ENCODE data around the gene SRCAP.

The SRCAP gene

GRCh38 chr16:30769379-30770089, 70.6 kb downstream of the SRCAP start:
- in situ Hi-C loops (cut with MboI; ENCODE audit: low sequenced_read_pairs), result no loop called here

GRCh38 chr16:30771726-30772125, 72.8 kb downstream of the SRCAP start:
- in situ Hi-C loops (cut with MboI; ENCODE audit: low sequenced_read_pairs), result no loop called here

- in situ Hi-C loops (cut with MboI; ENCODE audit: low sequenced_read_pairs), result no loop called here
Measured at GRCh38 chr16:30773826-30774225, 74.9 kb downstream of the SRCAP start.

DNA sequence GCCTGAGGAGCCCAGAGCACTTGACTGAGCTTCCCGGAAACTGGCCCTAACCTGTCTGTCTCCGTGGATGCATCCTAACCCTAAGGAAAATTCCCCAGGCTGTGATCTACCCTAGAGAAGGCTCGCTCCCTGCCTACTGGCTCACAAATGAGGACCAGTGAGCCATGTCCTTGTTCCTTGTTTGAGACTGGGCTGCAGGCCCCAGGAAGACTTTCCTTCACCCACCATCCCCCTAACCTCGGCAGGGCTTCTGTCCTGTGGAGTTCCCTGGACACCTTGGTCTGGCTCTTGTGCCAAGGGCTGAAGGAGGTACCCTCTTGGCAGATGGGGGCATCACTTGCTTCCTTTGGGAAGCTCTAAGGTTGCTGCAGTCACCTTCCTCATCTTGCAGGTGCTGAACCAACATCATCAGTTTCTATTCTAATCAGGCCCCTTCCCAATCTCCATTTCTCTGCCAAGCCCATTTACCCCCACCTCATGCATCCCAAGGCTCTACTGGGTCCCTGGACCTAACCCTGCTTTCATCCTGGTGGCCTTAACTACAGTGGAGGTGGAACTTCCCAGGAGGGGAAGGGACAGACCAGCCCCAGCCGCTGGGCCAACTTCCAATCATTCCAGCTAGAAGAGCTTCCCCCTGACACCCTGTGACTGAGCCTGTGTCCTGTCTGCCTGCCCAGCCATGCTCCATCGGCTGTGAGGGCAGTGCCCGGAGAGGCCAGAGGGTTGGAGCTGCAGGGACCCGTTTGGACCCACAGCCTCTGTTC, 75.6 kb downstream of the SRCAP start:
- in situ Hi-C loops (cut with MboI; ENCODE audit: low sequenced_read_pairs), result no loop called here

GRCh38 chr16:30775131-30775391, 76.1 kb downstream of the SRCAP start:
- in situ Hi-C loops (cut with MboI; ENCODE audit: low sequenced_read_pairs), result no loop called here

DNA sequence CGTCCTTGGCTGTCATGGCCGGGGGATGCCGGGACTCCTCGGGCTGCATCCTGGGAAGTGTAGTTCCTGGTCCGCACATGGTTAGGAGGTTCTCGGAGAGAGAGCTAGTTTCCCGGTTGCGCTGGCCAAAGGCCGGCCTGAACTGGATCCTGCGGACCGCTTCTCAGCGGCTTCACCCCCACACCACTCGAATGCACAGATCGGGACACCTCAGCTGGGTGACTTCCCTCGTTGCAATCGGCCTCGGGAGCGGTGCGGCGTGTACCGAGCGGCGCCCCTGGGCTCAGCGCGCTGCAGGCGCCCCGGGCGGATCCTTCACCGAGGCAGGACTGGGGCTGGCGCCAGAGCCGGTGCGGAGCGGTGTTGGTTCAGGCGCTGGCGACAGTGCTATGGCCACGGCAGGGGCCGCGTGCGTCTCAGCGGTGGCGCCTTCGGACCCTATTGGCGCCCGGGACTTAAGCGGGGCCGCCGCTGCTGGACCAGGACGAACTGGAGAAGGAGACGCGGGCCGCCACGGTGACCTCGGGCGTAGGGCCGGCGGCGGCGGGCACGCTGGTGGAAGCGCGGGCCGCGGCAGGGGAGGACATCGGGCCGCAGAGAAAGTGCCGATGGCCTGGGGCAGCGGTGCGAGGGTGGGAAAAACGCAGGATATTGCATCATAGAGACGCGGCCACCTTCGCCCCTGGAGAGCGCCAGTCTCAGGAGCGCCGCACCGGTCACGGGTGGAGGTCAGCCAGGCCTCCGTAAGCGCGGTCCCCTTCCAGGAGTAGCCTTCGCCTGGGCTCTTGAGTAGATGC, 76.6 kb downstream of the SRCAP start:
- in situ Hi-C loops (cut with MboI; ENCODE audit: low sequenced_read_pairs), result no loop called here

DNA sequence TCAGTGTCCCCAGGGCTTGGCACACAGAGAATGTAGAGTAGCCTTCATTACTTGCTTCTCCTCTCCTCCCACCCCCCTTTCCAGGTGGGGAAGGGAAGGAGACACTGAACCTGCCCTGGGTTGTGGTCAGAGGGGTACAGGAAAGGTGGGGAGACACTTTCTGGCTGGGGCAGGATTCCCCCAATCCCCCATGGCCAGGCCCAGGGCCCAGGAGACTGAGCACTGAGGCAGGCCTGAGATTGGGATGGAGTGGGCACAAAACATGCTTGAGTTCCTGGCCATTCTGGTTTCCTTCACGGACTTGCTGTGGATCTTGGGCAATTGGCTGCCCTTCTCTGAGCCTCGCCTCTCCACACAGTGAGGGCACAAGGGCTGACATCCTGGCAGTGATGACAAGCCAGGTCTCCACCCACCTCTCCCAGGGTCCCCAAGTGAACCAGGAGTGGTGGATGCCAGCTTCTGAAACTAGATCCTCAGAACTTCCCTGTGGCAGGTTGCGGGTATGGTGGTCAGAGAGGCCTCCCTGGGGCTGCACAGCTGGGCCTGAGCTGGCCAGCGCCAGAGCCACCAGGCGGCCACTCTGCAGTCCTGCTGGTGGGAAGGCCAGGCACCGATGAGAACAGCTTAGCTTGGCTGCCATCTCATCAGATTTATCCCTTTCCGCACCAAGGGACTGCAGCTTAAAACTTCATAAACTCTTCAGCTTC, 78.8 kb downstream of the SRCAP start:
- in situ Hi-C loops (cut with MboI; ENCODE audit: low sequenced_read_pairs), result no loop called here

- in situ Hi-C loops (cut with MboI; ENCODE audit: low sequenced_read_pairs), result no loop called here
Measured at GRCh38 chr16:30778549-30779244, 79.7 kb downstream of the SRCAP start.

GRCh38 chr16:30779596-30779995, 80.6 kb downstream of the SRCAP start:
- in situ Hi-C loops (cut with MboI; ENCODE audit: low sequenced_read_pairs), result no loop called here

- in situ Hi-C loops (cut with MboI; ENCODE audit: low sequenced_read_pairs), result no loop called here
Measured at GRCh38 chr16:30780021-30780420, 81.0 kb downstream of the SRCAP start.

DNA sequence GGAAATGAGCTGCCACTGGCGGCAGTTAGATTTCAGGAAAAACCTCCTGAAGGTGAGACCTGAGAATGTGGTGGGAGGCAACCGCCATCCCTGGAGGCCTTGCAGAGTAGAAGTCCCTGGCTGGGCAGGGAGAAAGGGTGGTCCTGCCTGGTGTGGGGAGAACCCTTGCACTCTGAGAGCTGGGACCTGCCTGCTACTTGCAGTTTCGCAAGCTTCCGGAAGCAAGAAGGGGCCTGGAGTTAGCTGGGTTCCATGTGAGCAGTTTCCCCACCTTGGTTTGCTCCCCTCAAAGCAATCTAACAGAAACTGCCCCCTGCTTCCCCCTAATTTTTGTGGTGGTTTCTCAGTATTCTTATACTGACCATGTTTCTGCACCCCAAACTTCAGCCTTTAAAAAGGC, 81.6 kb downstream of the SRCAP start:
- in situ Hi-C loops (cut with MboI; ENCODE audit: low sequenced_read_pairs), result no loop called here

GRCh38 chr16:30782486-30783279, 83.7 kb downstream of the SRCAP start:
- in situ Hi-C loops (cut with MboI; ENCODE audit: low sequenced_read_pairs), result no loop called here

DNA sequence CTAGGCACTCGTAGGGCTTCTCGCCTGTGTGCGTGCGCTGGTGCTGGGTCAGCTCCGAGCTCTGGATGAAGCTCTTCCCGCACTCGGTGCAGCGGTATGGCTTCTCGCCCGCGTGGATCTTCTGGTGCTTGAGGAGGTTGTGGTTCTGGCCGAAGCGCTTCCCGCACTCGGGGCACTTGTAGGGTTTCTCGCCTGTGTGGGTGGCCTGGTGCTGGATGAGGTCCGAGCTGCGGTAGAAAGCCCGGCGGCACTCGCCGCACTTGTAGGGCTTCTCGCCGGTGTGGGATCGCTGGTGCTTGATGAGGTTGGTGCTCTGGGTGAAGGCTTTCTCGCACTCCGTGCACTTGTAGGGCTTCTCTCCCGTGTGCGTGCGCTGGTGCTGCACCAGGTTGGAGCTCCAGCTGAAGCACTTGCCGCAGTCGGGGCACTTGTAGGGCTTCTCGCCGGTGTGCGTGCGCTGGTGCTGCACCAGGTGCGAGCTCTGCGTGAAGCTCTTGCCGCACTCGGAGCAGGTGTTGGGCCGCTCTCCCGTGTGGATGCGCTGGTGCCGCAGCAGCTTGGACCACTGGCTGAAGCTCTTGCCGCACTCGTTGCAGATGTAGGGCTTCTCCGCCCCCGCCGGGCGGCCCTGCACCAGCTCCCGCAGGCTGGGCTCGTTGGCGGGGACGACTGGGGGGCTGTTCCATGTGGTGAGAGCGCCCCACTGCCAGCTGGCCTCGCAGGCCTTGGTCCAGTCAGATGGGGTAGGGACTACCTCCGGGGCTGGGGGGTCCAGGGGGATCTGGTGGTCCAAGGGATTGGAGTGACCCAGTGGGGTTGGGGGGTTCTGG, 84.5 kb downstream of the SRCAP start:
- in situ Hi-C loops (cut with MboI; ENCODE audit: low sequenced_read_pairs), result no loop called here

- in situ Hi-C loops (cut with MboI; ENCODE audit: low sequenced_read_pairs), result no loop called here
Measured at GRCh38 chr16:30784215-30784614, 85.2 kb downstream of the SRCAP start.

GRCh38 chr16:30785126-30786106, 86.4 kb downstream of the SRCAP start:
- in situ Hi-C loops (cut with MboI; ENCODE audit: low sequenced_read_pairs), result no loop called here

- in situ Hi-C loops (cut with MboI; ENCODE audit: low sequenced_read_pairs), result no loop called here
Measured at GRCh38 chr16:30786115-30786935, 87.4 kb downstream of the SRCAP start.
